GM18861 (cell line): Measurements from ENCODE around the gene UBA5.

Experiments used
- ATAC-seq: cut with Tn5 transposase; IDR thresholded peaks from one replicate; pipeline ENCODE4 v1.9.1; 2021; ENCODE audit not compliant: unreplicated experiment

The UBA5 gene

DNA sequence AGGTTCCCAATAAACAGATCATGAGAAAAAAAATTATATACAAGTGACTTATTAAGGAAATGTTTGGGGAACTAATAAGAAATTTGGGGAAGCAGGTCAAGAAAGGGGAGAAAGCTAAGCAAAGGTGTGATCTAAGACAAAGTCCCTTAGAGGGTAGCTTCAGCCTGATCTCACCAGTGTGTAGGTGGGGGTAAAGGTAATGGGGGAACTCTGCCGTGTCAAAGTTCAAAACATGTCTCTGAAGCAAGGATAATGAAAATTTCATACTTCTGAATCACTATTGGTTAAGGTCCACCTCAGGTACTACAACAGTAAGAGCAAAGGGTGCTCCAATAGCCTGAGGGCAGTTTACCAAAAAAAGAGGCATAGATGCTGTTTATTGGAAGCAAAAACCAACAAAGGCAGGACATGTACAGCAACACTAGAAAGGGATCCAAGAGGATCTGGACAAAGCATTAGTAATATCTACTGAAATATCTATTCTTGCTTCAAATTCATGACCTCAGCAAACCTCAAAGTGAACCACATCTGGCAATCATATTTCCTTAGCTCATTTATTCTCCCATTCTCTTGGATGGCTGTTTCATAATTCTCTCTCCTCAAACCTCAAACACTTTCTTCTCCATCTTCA lies 7.4 kb upstream of the UBA5 start:
- no peak for ATAC-seq

DNA sequence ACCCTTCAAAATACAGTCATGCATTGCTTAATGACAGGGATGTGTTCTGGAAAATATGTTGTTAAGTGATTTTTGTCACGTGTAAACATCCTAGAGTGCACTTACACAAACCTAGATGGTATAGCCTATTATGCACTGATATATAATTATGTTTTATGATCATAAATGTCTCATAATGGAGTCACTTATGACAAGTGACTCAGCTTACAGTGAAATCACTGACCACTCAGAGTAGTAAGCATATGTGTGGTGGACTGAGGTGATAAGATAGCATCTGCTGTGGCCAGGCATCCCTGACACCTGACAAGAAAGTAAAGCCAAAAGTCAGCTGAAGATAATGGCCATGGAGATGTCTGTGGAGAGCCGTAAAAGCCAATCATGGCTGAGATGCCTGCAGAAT lies 5.9 kb upstream of the UBA5 start:
- no peak for ATAC-seq

DNA sequence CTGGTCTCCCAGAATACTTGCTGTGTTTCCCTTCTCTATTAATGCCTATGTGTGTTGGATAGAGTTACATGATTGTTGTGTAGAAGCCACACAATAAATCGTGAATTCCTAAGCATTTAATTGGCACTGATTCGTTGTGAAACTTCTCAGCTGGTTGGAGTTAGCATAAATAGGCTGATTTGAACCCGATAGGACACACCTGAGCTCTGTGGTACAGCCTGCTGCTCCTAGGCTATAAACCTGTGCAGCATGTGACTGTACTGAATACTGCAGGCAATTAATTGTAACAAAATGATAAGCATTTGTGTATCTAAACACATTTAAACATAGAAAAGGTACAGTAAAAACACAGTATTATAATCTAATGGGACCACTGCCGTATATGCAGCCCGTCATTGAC lies 5.4 kb upstream of the UBA5 start:
- ATAC-seq: no peak

DNA sequence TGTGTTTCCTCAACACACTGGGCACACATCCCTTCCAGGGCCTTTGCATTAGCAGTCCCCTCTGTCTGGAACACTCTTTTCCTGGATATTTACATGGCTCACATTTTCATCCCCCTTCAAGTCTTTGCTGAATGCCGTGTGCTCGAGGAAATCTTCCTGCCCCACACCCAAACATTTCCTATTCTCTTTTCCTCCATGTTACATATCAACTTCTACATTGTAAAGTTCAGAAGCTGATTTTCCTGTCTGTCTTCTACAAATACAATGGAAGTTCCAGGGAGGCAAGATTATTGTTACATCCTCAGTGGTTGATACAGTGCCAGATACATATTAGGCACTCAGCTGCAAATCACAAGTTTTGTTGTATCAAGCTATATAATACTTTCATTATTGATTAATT lies 4.7 kb upstream of the UBA5 start:
- no peak for ATAC-seq

DNA sequence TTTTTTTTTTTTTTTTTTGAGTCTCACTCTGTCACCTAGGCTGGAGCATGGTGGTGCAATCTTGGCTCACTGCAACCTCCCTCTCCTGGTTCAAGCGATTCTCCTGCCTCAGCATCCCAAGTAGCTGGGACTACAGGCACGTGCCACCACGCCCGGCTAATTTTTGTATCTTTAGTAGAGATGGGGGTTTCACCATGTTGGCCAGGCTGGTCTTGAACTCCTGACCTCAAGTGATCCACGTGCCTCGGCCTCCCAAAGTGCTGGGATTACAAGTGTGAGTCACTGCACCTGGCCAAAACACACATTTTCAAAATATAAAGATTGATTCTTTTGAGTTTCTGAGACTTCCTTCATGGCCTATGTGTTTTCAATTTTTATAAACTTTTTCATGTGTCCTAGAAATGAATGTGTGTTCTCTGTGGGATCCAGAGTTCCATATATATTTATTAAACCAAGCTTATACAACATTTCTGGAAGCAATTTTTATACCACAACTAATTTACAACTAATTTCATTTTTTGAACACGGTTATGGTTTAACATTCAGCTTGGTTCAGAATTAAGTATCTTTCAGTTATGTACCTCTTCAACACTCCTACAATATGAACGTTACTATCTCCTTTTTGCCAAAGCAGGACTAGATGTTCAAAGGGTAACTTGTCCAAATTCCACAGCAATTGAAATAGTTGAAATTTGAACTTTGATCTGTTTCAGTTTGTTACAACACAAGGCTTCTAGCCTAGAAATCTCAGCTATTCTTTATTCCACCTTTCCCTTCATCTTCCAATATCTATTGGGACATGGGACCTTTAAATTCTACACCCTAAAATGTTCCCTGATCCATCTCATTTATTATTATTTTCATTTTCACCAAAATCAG lies 2.0 kb upstream of the UBA5 start:
- ATAC-seq: no peak

DNA sequence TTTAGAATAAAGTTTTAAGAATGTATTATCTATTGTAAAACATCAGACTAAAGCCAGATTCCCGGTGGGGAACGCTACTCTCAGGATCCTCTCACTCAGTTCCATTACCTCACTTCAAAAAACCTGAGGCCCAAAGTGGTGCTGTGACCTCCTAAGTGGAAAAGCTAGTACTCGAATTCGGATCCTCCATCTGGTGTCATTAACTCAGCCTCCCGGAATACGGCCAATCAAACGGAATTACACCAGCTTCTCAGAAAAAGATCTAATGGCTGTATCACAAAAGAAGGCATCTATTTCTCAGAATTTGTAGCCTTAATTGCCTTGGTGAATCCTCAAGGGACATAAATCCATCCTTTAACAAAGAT lies 1.1 kb upstream of the UBA5 start:
- no peak for ATAC-seq

DNA sequence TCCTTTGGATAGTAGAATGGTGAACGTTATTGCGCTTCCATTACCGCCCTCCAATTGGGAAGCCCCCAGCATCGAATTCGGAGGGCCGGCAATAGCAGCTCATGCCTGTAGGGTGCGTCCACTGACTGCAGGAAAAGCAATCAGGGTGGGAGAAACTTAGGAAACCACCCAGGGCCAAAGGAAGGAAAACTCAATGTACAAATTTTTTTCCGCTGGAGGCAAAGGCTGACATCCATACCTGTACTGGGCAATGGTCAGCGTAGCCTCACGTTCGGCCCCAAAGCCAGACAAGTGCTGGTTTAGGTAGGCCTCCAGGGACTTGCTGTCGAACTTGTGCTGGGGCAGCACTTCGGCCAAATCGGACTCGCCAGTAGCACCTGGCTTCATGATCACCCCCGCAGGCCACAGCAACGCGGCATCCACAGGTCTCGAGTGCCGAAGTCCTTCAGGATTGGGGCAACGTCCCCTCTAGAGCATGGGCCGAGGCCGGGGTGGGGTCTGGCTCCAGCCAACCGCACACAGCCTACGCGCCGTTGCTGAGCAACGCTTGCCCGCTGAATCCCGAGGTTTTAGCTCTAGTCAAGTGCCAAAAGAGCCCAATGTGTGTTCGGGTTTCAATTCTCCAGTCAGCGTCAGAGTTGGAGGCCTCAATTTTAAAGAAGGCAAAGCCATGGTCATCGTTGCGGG lies 621 bp upstream of the UBA5 start, which contains the start of gene ACAD11:
TSS of gene ACAD11 (minus strand) at position 445 of the 687 bp plus-strand sequence. CDS start at position 387, 58 bp downstream.
- peak; percentile 31 for ATAC-seq

DNA sequence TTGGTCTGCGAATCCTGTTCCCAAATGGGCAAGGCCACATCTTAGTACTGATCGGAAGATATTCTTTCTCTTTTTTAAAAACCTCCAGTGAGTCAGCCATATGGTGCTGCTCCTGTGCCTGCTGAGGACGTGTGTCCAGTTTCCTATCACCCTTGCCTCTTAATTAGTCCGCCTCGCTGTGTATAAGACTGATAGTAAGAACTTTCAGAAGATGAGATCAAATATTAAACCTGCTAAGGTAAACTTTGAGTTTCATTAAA lies 612 bp downstream of the UBA5 start:
- ATAC-seq: no peak

DNA sequence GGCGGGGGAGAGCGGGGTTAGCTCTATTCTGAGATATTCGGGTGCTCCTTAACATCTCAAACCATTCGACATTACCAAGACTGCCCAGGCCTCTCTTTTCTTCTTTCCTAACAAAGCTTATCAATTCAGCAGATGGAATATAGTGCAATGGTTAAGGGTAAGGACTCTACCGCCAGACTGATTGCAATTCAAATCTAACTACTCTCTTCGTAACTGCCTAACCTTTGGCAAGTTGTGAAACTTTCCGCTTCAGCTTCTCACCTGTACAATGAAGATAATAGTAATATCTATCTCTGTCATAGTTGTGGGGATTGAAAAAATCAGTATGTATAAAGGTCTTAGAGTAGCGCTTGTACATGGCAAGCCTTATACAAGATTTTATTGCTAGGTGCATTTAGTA lies 972 bp downstream of the UBA5 start:
- ATAC-seq: no peak

DNA sequence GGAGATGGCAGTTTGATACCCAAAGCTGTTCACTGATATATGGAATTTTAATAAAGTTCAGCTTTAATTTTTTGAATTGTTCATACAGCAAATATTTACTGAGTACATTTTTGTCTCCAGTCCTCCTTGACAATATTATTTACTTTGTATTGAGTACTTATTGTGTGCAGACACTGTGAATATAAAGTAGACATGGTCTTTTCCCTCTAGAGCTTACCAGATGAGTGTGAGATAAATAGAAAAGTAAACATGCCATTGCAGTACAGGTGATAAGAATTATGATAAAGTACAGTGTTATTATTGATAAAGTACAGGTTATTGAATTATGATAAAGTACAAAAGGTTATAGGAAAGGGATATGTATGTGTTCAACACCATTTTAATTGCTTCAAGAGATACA lies 2.1 kb downstream of the UBA5 start:
- no peak for ATAC-seq

DNA sequence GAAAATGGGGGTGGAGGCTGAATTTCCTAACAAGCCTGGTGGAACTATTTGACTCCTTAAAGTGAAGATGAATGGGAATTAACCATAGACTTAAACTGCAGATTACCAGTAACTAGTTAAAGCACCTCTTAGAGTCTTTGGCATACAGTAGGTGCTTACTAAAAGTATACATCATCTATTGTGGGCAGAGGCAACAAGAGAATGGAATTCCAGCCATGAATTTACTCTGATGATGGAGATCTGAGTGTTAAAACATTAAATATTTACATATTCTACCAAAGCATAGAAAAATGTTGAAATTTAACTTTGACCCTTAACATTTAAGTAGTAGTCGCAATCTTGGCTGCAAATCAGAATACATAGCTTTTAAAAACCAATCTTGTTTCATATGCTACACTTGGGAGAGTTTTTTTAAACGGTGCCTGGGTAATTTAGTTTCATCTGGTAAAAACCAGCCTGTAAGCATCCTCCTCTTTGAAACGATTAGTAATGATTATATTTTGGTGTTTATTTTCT lies 5.2 kb downstream of the UBA5 start:
- no peak for ATAC-seq

DNA sequence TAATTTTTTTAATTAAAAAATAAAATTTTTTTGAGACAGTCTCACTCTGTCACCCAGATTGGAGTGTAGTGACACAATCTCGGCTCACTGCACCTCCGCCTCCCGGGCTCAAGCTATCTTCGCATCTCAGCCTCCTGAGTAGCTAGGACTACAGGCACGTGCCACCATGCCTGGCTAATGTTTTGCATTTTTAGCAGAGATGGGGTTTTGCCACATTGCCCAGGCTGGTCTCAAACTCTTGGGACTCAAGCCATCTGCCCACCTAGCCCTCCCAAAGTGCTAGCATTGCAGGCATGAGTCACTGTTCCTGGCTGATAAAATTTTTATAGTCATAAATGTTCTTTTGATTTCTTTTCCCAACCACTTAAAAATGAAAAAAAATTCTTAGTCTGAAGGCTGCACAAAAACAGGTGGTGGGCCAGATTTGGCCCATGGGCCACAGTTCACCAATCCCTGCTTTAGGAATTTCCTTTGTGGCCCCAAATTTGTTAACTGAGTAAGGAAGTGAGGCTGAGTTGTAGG lies 9.2 kb downstream of the UBA5 start:
- ATAC-seq: no peak

DNA sequence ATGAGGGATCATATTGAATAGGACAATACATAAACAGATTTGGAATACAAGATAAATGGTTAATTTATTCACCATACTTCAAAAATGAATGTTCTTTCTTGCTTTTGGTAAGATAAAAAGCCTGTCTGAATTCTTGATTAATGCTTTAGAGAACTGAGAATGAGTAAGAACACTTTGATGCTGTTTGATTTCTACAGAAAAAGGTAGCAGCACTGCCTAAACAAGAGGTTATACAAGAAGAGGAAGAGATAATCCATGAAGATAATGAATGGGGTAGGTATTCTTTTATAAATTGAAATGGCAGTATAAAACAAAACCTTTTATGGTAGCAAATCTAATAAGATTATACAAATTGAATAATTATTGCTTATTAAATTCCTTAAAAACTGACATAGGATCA lies 15.3 kb downstream of the UBA5 start:
- ATAC-seq: no peak

DNA sequence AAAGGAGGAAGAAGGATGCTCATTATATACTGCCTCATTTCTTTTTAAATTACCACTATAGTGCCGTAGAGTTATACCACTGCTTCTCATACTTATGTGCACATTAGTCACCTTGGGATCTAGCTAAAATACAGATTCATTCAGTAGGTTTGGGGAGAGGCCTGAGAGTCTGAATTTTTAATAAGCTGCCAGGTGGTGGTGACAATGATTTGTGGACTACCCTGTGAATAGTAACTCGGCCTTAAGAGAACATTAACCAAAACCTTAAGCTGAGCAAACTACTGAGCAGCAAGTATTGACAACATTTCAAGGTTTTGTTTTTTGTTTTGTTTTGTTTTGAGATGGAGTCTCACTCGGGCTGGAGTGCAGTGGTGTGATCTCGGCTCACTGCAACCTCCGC lies 19.8 kb downstream of the UBA5 start:
- ATAC-seq: no peak

DNA sequence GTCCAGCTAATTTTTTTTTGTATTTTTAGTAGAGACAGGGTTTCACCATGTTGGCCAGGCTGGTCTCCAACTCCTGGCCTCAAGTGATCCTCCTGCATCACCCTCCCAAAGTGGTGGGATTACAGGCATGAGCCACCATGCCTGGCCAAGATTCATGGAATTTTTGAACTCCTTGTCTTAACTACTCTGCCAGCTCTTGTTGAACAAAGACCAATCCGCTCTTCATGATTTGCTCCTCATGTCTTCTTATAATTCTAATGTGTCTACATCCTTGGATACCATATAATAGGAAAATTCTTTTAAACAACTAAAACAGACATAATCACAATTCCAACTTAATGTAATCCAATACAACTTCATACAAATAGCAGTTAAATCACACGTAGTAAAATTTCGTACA lies 21.3 kb downstream of the UBA5 start:
- ATAC-seq: no peak

DNA sequence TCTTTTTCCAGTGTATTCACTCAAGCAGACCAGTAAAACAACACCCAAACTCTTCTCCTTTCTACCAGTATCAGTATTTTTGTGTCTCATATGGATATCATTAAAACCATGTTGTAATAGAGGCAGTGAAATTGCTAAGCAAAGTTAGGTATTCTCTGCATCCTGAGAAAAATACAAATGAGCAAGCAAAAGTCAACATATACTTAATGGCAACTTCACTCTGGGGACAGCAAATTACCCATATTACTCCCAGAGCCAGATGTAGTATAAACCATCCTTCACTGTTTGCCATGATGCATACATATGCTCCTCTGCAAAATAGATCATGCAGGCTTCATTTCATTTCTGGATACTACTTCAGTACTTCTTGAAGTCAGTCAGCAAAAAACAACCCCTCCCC lies 22.1 kb downstream of the UBA5 start:
- no peak for ATAC-seq

DNA sequence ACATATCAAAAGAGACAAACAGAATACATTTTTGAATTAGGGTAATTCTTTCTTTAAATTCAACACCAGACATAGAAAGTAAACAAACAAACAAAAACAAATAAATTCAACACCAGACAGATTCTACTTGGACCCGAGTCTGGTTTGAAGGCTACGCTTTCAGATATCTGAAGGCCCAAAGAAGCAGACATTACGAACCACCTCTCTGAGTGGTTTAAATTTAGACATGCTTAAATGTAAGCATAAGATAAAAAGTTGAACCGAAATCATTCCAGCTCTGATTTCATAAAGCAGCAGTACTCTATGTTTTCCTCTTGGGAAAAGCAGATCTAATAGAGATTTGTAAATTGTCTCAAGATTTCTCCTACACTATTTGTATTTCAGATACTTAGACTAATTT lies 29.9 kb downstream of the UBA5 start:
- ATAC-seq: no peak

DNA sequence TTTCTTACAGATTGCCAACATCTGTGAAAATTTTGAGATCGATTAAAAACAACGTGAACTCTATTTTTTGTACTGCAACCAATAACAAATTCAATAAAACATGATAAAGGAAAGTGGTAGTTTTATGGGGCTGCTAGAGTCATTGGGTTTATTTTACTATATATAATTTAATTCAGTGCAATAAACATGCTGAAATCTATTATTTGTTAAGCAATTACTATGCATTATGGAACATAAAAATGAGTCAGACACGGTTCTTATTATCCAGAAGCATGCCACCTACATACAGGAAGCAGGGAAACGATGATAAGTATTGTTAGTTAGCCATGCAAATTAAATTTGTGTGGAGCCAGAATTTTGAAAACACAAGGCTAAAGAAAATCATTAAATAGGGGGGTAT lies 34.9 kb downstream of the UBA5 start:
- no peak for ATAC-seq

DNA sequence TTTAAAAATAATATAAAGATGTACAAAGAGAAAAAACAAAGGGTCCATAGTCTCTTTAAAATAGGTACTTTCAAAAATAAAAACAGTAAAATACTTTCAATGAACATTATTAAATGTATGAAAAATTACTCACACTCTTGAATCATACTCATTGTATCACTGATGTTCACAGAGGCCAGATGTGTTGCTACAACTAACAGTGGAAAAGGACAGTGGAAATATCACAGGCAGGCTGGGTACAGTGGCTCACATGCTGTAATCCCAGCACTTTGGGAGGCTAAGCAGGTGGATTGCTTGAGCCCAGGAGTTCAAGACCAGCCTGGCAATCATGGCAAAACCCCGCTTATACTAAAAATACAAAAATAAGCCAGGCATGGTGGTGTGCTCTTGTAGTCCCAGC lies 35.3 kb downstream of the UBA5 start:
- no peak for ATAC-seq

DNA sequence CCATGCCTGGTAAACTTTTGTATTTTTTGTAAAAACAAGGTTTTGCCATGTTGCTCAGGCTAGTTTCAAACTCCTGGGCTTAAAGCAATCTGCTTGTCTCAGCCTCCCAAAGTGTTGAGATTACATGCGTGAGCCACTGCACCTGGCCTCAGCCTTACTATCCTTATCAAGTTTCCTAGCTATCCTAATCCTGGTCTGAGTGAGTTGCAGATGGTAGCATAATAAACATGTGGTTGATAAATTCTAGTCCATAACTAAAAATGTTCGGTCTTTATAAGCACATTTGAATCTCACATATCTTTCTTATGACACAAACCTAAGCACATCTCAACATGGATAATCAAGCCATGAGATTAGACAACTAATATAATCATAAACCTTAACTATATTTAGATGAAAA lies 43.6 kb downstream of the UBA5 start:
- ATAC-seq: no peak

DNA sequence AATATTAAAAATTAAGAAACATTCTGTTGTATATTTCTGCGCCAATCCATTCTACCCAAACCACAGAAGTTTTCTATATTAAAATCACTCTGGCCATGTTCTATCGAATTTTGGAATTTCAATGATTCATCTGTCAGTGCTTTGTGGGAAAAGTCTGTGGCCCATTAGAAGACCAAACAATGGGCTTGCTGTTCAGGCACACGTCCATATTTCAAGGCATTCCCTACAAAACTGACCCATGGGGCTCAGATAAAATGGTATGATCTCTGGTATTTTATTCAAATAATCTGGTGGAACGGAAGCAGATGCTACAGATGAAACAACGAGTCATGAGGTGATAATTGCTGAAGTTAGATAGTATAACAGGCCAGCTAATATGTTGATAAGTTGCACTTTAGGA lies 49.6 kb downstream of the UBA5 start:
- no peak for ATAC-seq

DNA sequence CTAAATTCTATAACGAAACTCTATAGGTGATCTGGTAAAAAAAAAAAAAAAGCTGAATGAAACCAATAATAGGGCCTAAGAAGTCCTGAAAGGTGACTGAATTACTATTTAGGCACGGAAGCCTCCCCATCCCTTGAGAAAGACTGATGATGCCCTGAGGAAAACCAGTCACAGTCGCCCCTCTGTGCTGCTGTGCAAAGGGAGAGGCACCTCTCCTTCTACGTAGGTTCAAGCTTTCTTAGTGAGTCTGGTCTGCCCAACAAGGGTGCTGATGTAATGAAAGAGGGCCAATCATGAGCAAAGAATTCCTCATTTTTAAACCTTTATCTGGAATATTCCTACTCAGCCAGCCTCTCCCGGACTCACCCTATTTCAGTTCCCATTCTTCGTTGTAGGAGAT lies 50.2 kb downstream of the UBA5 start:
- no peak for ATAC-seq
